Measurements from ENCODE around the gene KSR1.

DNA sequence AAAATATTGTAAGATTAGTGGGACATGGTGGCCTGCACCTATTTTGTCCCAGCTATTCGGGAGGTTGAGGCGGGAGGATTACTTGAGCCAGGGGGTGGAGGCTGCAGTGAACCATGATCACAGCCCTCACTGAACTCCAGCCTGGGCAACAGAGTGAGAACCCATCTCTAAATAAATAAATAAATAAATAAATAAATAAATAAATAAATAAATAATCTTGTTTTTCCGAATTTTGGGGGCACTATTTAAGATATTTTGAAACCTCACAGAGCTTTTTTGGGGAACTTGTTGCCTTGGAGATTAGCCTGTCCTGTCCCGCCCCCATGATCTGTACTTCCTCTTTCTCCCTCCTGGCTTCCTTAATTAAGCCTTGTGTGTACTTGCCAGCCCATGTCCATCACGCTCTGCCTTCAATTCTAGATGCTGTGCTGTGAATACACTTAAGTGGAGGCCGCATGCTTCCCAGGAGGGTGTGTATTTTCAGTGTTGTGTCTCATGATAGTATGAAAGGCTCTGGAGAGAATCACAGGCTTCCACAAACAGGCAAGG, 179.1 kb downstream of the KSR1 start:
- TF ChIP-seq, protein P1, sequence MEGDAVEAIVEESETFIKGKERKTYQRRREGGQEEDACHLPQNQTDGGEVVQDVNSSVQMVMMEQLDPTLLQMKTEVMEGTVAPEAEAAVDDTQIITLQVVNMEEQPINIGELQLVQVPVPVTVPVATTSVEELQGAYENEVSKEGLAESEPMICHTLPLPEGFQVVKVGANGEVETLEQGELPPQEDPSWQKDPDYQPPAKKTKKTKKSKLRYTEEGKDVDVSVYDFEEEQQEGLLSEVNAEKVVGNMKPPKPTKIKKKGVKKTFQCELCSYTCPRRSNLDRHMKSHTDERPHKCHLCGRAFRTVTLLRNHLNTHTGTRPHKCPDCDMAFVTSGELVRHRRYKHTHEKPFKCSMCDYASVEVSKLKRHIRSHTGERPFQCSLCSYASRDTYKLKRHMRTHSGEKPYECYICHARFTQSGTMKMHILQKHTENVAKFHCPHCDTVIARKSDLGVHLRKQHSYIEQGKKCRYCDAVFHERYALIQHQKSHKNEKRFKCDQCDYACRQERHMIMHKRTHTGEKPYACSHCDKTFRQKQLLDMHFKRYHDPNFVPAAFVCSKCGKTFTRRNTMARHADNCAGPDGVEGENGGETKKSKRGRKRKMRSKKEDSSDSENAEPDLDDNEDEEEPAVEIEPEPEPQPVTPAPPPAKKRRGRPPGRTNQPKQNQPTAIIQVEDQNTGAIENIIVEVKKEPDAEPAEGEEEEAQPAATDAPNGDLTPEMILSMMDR (IDR thresholded peaks at IDR 0.05) = no peak
- no peak for TF ChIP-seq POLR2A (IDR thresholded peaks at IDR 0.05)
